Measurements from ENCODE around the gene UBD. TPM values are rescaled to one million over a fixed set of nuclear protein-coding genes. Genes with fewer than 3 reads are reported as not detected.

Gene UBD
- total RNA-seq, 1 experiment from 2014 or later = not detected

- Histone ChIP-seq H2BK20ac (ENCODE audit: low read depth, low read length, poor library complexity, severe bottlenecking) (no peak overlapping the region), H3K4me2 (ENCODE audit: insufficient read depth, insufficient read length, low read length) (no peak overlapping the region), H3K79me2 (ENCODE audit: insufficient read depth, low read length) (no peaks in the 10 kb centered on the region), H3K23ac (ENCODE audit: insufficient read length, low read depth, low read length) (no peak overlapping the region), H4K91ac (ENCODE audit: insufficient read length, low read depth, low read length) (no peak overlapping the region), H3K23me2 (ENCODE audit: insufficient read length, low read depth, low read length, poor library complexity, severe bottlenecking) (no peaks in the 10 kb centered on the region), H2BK120ac (ENCODE audit: low read depth, low read length, poor library complexity, severe bottlenecking) (no peak overlapping the region), H3T11ph (ENCODE audit: low read length) (no peak overlapping the region), H3K27me3 (ENCODE audit: insufficient read depth, low read length) (no peaks in the 10 kb centered on the region), H3K9ac (ENCODE audit: extremely low read depth, insufficient read length, low read length) (no peak overlapping the region), H3K79me1 (ENCODE audit: insufficient read depth, low read depth, low read length, poor library complexity, severe bottlenecking) (no peaks in the 10 kb centered on the region), H3K18ac (ENCODE audit: insufficient read length, low read depth, low read length) (no peak overlapping the region), H3K27ac (ENCODE audit: insufficient read length, low read depth, low read length) (no peak overlapping the region), H3K56ac (ENCODE audit: insufficient read length, low read depth, low read length) (no peak overlapping the region), H4K5ac (ENCODE audit: insufficient read length, low read depth, low read length) (no peak overlapping the region), H2AK5ac (ENCODE audit: insufficient read length, low read length) (no peak overlapping the region), H3K4ac (ENCODE audit: low read depth, low read length) (no peak overlapping the region), H2BK12ac (ENCODE audit: insufficient read length, low read depth, low read length) (no peak overlapping the region), H3K14ac (ENCODE audit: insufficient read depth, low read length) (no peak overlapping the region), H2AFZ (ENCODE audit: low read length) (no peak overlapping the region), H2BK15ac (ENCODE audit: low read depth, low read length) (no peak overlapping the region), H3K4me1 (ENCODE audit: insufficient read depth, low read length) (no peaks in the 10 kb centered on the region), H3K9me3 (ENCODE audit: control insufficient read depth, low read depth, low read length) (no peaks in the 10 kb centered on the region), H4K20me1 (ENCODE audit: control insufficient read depth, insufficient read depth, insufficient read length) (no peaks in the 10 kb centered on the region), H2BK5ac (ENCODE audit: insufficient read length, low read length) (no peak overlapping the region), H4K8ac (replicated peaks; ENCODE audit: insufficient read length, low read depth, low read length) (no peak overlapping the region)
- no CpG with 5 or more reads among the region's 6 CpGs for WGBS (ENCODE audit: extremely low coverage, insufficient read length, low lambda C conversion rate)
- TF ChIP-seq, protein P1, sequence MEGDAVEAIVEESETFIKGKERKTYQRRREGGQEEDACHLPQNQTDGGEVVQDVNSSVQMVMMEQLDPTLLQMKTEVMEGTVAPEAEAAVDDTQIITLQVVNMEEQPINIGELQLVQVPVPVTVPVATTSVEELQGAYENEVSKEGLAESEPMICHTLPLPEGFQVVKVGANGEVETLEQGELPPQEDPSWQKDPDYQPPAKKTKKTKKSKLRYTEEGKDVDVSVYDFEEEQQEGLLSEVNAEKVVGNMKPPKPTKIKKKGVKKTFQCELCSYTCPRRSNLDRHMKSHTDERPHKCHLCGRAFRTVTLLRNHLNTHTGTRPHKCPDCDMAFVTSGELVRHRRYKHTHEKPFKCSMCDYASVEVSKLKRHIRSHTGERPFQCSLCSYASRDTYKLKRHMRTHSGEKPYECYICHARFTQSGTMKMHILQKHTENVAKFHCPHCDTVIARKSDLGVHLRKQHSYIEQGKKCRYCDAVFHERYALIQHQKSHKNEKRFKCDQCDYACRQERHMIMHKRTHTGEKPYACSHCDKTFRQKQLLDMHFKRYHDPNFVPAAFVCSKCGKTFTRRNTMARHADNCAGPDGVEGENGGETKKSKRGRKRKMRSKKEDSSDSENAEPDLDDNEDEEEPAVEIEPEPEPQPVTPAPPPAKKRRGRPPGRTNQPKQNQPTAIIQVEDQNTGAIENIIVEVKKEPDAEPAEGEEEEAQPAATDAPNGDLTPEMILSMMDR (conservative IDR thresholded peaks at IDR 0.05) = no peak
- H3K36me3 Mint-ChIP-seq (ENCODE audit: insufficient read depth in 1 of 3, low read depth in 3 of 3) = peaks cover 0 to 2% (median 0%) of the 10 kb centered on the region in 3 experiments; a peak in 3 of 7 replicates
- no peak overlapping the region for H3K4me3 Mint-ChIP-seq
- H3K4me1 Mint-ChIP-seq = 0 out of 4 replicates have a peak, but pooled peaks cover 0 to 2% of the 10 kb centered on the region in 2 experiments
- peaks cover 2% of the 10 kb centered on the region for H3K27me3 Mint-ChIP-seq (ENCODE audit: low read depth)
- peaks cover 0 to 5% of the 10 kb centered on the region in 2 experiments; a peak in 3 of 5 replicates for H3K9me3 Mint-ChIP-seq
- H3K27ac Mint-ChIP-seq = no peak overlapping the region
- no peak for DNase-seq
Measured at GRCh38 chr6:29516108-29516507, 43.4 kb downstream of the UBD start.

All from H9 (cell line).